NT2/D1 (cell line): Measurements from ENCODE around the gene MEIS1.
A peak's percentile ranks its signal among the peaks of the same experiment; 100 is the strongest.
"Not testable (repeated sequence)": the region's sequence is repeated elsewhere in the genome, so short reads cannot be mapped to it uniquely, and the experiment has no call there.

Experiments
- DNase-seq: peaks from one replicate; pipeline ENCODE4 v3.0.0-alpha.2; 2011; ENCODE audit warnings: low read depth, low spot score
- H3K27me3 ChIP-seq: 2 replicates; pipeline ENCODE4 v1.6.0; 2011; ENCODE audit warnings: mild to moderate bottlenecking; ENCODE audit not compliant: insufficient read length, insufficient read depth
- H3K36me3 ChIP-seq: 2 replicates; pipeline ENCODE4 v1.6.1; 2011; ENCODE audit warnings: mild to moderate bottlenecking, low read length, mixed read lengths; ENCODE audit not compliant: insufficient read depth, insufficient read length
- H3K4me1 ChIP-seq: 2 replicates; pipeline ENCODE4 v1.5.1; 2011; ENCODE audit not compliant: insufficient read depth, insufficient read length
- H3K4me3 ChIP-seq: 2 replicates; pipeline ENCODE4 v1.5.1; 2011; ENCODE audit warnings: low read depth; ENCODE audit not compliant: insufficient read length
- H3K9ac ChIP-seq: 2 replicates; pipeline ENCODE4 v1.6.0; 2011; ENCODE audit warnings: low read depth; ENCODE audit not compliant: insufficient read length
- H3K9me3 ChIP-seq: 2 replicates; pipeline ENCODE4 v1.5.1; 2011; ENCODE audit warnings: mild to moderate bottlenecking, low read length; ENCODE audit not compliant: insufficient read depth
- SUZ12 ChIP-seq: IDR thresholded peaks from 2 replicates; pipeline ENCODE4 v1.6.1; 2011; ENCODE audit not compliant: insufficient read length, insufficient read depth; ENCODE audit errors: extremely low read depth
- YY1 ChIP-seq: IDR thresholded peaks from 2 replicates; pipeline ENCODE4 v1.6.1; 2011; ENCODE audit not compliant: insufficient read length, insufficient read depth
- ZNF274 ChIP-seq: IDR thresholded peaks from 2 replicates; pipeline ENCODE4 v1.6.1; 2011; ENCODE audit warnings: mild to moderate bottlenecking, low read depth, low read length

Gene MEIS1

DNA sequence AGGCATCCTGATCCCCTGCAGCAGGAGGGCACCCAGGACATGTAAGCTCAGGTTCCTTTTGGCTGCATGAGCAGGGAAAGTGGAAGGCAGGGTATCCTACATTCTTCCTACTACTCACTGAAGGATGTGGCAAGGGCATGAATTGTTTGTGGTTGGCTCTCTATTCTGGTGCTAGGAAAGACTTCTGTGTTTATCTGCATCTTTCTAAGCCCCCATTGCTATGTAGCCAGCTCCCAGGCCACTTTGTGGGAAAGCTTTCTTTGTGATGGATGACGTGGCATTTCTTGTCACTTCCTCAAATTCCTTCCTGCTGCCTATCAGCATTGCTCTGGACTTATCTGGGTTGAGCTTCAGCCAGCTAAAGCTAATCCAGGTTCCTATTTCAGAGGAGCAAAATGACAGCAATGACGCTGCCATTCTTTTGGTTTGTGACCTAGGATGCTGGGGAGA lies 46.2 kb downstream of the MEIS1 start:
- Histone ChIP-seq H3K36me3 (no peaks in the 10 kb centered on the region), H3K9me3 (no peaks in the 10 kb centered on the region), H3K9ac (no peak overlapping the region), H3K4me1 (no peaks in the 10 kb centered on the region), H3K27me3 (no peaks in the 10 kb centered on the region), H3K4me3 (no peak overlapping the region)
- DNase-seq = peak; percentile 60
- TF ChIP-seq ZNF274 (no peak), SUZ12 (no peak), YY1 (no peak)

DNA sequence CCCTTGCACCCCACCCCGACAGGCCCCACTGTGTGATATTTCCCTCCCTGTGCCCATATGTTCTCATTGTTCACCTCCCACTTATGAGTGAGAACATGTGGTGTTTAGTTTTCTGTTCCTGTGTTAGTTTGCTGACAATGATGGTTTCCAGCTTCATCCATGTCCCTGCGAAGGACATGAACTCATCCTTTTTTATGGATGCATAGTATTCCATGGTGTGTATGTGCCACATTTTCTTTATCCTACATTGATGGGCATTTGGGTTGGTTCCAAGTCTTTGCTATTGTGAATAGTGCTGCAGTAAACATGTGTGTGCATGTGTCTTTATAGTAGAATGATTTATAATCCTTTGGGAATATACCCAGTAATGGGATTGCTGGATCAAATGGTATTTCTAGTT lies 50.3 kb downstream of the MEIS1 start:
- H3K36me3 ChIP-seq, H3K4me3 ChIP-seq, H3K9ac ChIP-seq, H3K27me3 ChIP-seq, H3K4me1 ChIP-seq, DNase-seq, H3K9me3 ChIP-seq: not testable (repeated sequence)

DNA sequence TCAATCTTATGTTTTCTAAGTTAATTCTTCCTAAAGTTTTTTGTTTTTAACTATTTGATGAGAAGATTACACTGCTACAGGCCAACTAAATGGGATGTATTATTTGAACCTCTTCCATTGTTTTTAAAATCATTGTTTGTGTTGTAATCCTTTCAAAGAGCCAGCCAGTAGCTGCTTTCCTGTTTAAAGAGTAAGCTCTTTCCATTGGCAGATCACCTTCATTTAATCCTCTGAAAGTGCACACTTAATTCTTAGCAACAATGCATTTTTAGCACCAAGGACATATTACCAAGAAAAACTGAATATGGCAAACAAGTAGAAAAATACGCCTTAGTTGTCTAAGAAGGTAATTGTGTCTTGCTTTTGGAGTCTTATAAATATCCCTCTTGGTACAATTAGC lies 54.0 kb downstream of the MEIS1 start:
- Histone ChIP-seq H3K4me1 (no peaks in the 10 kb centered on the region), H3K9ac (no peak overlapping the region), H3K27me3 (no peaks in the 10 kb centered on the region), H3K4me3 (no peak overlapping the region), H3K36me3 (no peaks in the 10 kb centered on the region), H3K9me3 (no peaks in the 10 kb centered on the region)
- TF ChIP-seq YY1 (no peak), SUZ12 (no peak)
- no peak for DNase-seq

DNA sequence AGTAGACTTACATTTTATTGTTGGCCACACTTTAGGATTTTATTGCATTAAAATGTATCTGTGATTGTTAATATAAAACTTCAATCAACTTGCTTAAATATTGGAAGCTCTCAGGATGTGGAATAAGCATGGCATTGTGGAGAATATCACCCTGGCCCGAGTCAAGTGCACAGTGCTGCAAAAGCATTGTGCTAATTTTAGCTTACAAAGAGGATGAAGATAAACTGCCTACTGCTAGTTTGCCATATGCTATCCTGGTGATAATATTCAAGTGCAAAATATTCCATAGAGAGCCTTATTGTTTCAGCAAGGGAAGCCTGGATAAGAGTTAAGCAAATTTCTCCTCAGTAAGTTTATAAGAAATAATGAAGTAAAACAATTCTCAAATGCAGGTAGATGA lies 54.5 kb downstream of the MEIS1 start:
- no peaks in the 10 kb centered on the region for H3K4me1 ChIP-seq
- TF ChIP-seq ZNF274 (no peak), SUZ12 (no peak), YY1 (no peak)
- no peaks in the 10 kb centered on the region for H3K9me3 ChIP-seq
- H3K9ac ChIP-seq = no peak overlapping the region
- H3K4me3 ChIP-seq = no peak overlapping the region
- H3K27me3 ChIP-seq = no peaks in the 10 kb centered on the region
- H3K36me3 ChIP-seq = no peaks in the 10 kb centered on the region
- DNase-seq = no peak

DNA sequence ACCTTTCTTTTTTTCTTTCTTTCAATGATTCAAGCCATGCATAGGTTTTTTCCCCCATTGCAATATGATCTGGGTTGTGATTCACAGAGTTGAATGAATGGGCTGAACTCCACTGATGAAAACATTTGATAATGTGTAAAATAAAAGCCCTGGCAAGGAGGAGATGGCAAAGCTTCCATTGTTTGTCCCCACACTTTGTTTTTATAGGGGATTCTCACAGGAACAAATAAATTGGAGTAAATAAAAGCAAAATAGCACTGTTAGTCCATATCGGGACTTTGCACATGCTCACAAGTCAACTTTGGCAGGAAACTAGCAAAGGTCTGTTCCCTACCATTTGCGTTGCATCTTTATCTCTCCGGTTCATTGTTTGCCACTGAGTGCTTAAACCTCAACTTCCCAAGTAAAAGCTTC lies 55.7 kb downstream of the MEIS1 start:
- H3K4me3 ChIP-seq = no peak overlapping the region
- H3K36me3 ChIP-seq = no peaks in the 10 kb centered on the region
- H3K9me3 ChIP-seq = no peaks in the 10 kb centered on the region
- no peak overlapping the region for H3K9ac ChIP-seq
- TF ChIP-seq ZNF274 (no peak), SUZ12 (no peak), YY1 (no peak)
- DNase-seq = no peak
- H3K4me1 ChIP-seq = no peaks in the 10 kb centered on the region
- H3K27me3 ChIP-seq = no peaks in the 10 kb centered on the region

DNA sequence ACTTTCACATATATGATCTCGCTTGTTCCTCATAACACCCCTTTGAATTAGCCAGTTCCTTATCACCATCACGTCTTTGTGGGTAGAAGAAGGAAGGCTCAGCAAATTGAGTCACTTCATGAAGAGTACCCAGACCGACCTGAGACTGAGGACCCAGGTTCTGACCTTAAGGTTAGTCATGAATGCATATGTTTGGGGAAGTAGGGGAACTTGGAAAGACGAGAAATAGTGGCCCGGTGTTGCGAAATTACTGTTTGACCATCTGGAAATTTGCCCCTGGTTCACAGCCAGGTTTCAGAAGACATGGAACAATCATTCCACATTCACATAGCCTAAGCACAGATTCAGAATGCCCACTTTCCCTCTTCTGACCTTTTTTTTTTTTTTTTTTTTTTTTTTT lies 59.8 kb downstream of the MEIS1 start:
- Histone ChIP-seq H3K36me3 (no peaks in the 10 kb centered on the region), H3K4me3 (no peak overlapping the region), H3K27me3 (no peaks in the 10 kb centered on the region), H3K4me1 (peaks cover 3% of the 10 kb centered on the region), H3K9ac (no peak overlapping the region), H3K9me3 (no peaks in the 10 kb centered on the region)
- DNase-seq = no peak
- TF ChIP-seq YY1 = no peak
- no peak for TF ChIP-seq ZNF274

DNA sequence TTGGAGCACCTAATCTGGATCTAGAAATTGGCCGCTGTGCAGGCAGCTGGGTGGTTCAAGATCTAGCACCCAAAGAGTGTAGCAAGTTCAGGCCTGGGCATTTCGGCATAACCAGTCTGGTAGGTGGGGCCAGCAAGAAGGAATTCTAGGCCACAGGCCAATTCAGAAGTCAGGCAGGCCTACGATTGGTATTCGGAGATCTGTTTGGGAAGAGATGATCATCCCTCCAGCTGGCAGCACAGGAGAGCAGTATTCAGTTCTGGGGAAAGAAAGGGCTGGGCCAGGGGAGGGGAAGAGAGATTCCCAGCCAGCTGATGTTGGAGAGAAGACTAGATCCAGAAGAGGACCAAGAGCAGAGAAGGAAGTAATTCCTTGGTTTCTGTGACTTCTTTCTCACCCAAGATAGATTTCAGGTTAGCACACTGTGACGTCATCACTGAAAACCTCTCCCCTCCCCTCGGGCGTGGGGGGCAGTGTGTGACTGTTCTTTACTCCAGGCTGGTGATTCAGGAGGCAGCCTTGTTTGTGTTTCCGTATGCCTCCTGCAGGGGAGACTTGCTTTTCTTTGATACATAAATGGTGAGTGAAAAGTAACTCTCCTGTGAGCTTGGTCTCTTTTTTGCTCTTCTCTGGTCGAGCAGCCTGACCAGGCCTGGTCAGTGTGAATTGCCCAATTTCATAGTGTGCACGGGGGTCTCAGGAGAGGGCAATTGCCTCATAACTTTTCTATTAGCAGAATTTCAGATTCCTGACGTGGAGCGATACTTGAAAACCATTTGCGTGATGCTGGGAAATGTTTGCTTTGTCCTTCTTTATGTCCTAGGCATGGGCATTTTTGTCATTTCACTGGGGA lies 61.1 kb downstream of the MEIS1 start:
- Histone ChIP-seq H3K27me3 (no peaks in the 10 kb centered on the region), H3K36me3 (no peaks in the 10 kb centered on the region), H3K9me3 (no peaks in the 10 kb centered on the region), H3K4me3 (no peak overlapping the region), H3K4me1 (peaks cover 3% of the 10 kb centered on the region), H3K9ac (no peak overlapping the region)
- no peak for DNase-seq
- no peak for TF ChIP-seq YY1
- TF ChIP-seq ZNF274 = no peak
- TF ChIP-seq SUZ12 = no peak
